ENCODE data around the gene CAPN1.

GRCh38 chr11:65132988-65133700 lies 48.6 kb upstream of the CAPN1 start:
- TF ChIP-seq CTCF (IDR thresholded peaks at IDR 0.05) (no peak), EZH2 (IDR thresholded peaks at IDR 0.05; ENCODE audit: borderline replicate concordance, insufficient read depth, low read depth, low read length, poor library complexity, severe bottlenecking) (no peak)
